IMR-90 (cell line): Measurements from ENCODE around the gene ADARB2. TPM values are rescaled to one million over a fixed set of nuclear protein-coding genes. Genes with fewer than 3 reads are reported as not detected.

Experiments
- ATAC-seq: fragments of 200-7000 bp; cut with Tn5 transposase; 2 replicates; pipeline ENCODE4 v1.9.1; 2020; ENCODE audit warnings: low read depth, mild to moderate bottlenecking, moderate library complexity
- BruUV-seq: library from RNA; stranded (reverse); fragments of 400-500 nt; replicated peaks from 2 replicates; lab custom pipeline; 2021; lab: Mats Ljungman, UMichigan
- CTCF ChIA-PET: fragments of 300-600 bp; formaldehyde crosslinking; extraction: SDS; loops from one replicate; lab custom pipeline; 2021; ENCODE audit warnings: antibody characterized with exemption; lab: Yijun Ruan, JAX
- POLR2A ChIA-PET: fragments of 300-600 bp; sonication (Branson Sonifier 250); formaldehyde crosslinking; loops from one replicate; lab custom pipeline; 2022; ENCODE audit warnings: antibody characterized with exemption; ENCODE audit not compliant: unreplicated experiment; lab: Charles Lee
- DNase-seq: peaks from one replicate; pipeline ENCODE4 v3.0.0; 2013
- H2AFZ ChIP-seq: replicated peaks from 2 replicates; pipeline ENCODE3; 2013; ENCODE audit warnings: low read length, mild to moderate bottlenecking; ENCODE audit not compliant: poor library complexity
- H2AK5ac ChIP-seq: 2 replicates; pipeline ENCODE4 v1.6.1; 2013; ENCODE audit warnings: low read depth, low read length, inconsistent platforms
- H2AK9ac ChIP-seq: replicated peaks from 2 replicates; pipeline ENCODE3; 2013; ENCODE audit warnings: mild to moderate bottlenecking, low read depth, low read length, moderate library complexity; ENCODE audit not compliant: poor library complexity
- H2BK120ac ChIP-seq: 2 replicates; pipeline ENCODE4 v1.6.1; 2013; ENCODE audit warnings: low read depth, low read length, inconsistent platforms
- H2BK15ac ChIP-seq: 3 replicates; pipeline ENCODE4 v1.6.1; 2013; ENCODE audit warnings: low read depth, low read length, inconsistent platforms
- H2BK20ac ChIP-seq: 2 replicates; pipeline ENCODE4 v1.6.1; 2013; ENCODE audit warnings: low read depth, mild to moderate bottlenecking, inconsistent platforms, low read length, moderate library complexity
- H2BK5ac ChIP-seq: 2 replicates; pipeline ENCODE4 v1.6.1; 2013; ENCODE audit warnings: mild to moderate bottlenecking, low read depth, low read length, inconsistent platforms; ENCODE audit not compliant: poor library complexity, severe bottlenecking
- H3K14ac ChIP-seq: replicated peaks from 2 replicates; pipeline ENCODE4 v1.6.1; 2013; ENCODE audit warnings: low read depth, low read length, inconsistent platforms
- H3K18ac ChIP-seq: 2 replicates; pipeline ENCODE4 v1.6.1; 2013; ENCODE audit warnings: low read depth, low read length, control low read depth
- H3K23ac ChIP-seq: 2 replicates; pipeline ENCODE4 v1.6.1; 2013; ENCODE audit warnings: low read depth, low read length, inconsistent platforms
- H3K27ac ChIP-seq: 2 replicates; pipeline ENCODE4 v1.5.1; 2013; ENCODE audit warnings: mild to moderate bottlenecking, control low read depth, low read length; ENCODE audit not compliant: insufficient read depth
- H3K27me3 ChIP-seq: 2 replicates; pipeline ENCODE4 v1.6.1; 2013; ENCODE audit warnings: low read length; ENCODE audit not compliant: control insufficient read depth, insufficient read depth
- H3K36me3 ChIP-seq: 2 replicates; pipeline ENCODE4 v1.6.1; 2013; ENCODE audit warnings: low read length, mixed read lengths; ENCODE audit not compliant: control insufficient read depth, insufficient read depth
- H3K4ac ChIP-seq: 2 replicates; pipeline ENCODE4 v1.6.1; 2013; ENCODE audit warnings: low read depth, low read length, inconsistent platforms
- H3K4me1 ChIP-seq: 2 replicates; pipeline ENCODE4 v1.6.1; 2013; ENCODE audit warnings: low read length, mixed read lengths; ENCODE audit not compliant: control insufficient read depth, insufficient read depth
- H3K4me2 ChIP-seq: 2 replicates; pipeline ENCODE4 v1.6.1; 2013; ENCODE audit warnings: low read depth, mild to moderate bottlenecking, control low read depth, low read length, moderate library complexity
- H3K4me3 ChIP-seq: 2 replicates; pipeline ENCODE4 v1.5.1; 2013; ENCODE audit warnings: low read depth, mild to moderate bottlenecking, control low read depth, low read length, moderate library complexity; ENCODE audit not compliant: insufficient read depth
- H3K56ac ChIP-seq: 2 replicates; pipeline ENCODE4 v1.6.1; 2013; ENCODE audit warnings: low read length, inconsistent platforms; ENCODE audit not compliant: insufficient read depth; ENCODE audit errors: extremely low read depth
- H3K79me1 ChIP-seq, 2 experiments: 2 replicates each; pipeline ENCODE4 v1.6.1; 2013; ENCODE audit warnings: low read length in 2 of 2, inconsistent platforms in 1 of 2, low read depth in 1 of 2
- H3K9ac ChIP-seq: 2 replicates; pipeline ENCODE4 v1.6.1; 2013; ENCODE audit warnings: low read depth, low read length, control low read depth
- H3K9me1 ChIP-seq: 2 replicates; pipeline ENCODE4 v1.6.1; 2013; ENCODE audit warnings: low read length, inconsistent platforms; ENCODE audit not compliant: insufficient read depth
- H3K9me3 ChIP-seq: 2 replicates; pipeline ENCODE4 v1.6.1; 2013; ENCODE audit warnings: low read length; ENCODE audit not compliant: control insufficient read depth, insufficient read depth
- H4K20me1 ChIP-seq: 2 replicates; pipeline ENCODE4 v1.6.1; 2013; ENCODE audit warnings: low read length, inconsistent platforms; ENCODE audit not compliant: insufficient read depth
- H4K5ac ChIP-seq: 2 replicates; pipeline ENCODE4 v1.6.1; 2013; ENCODE audit warnings: mild to moderate bottlenecking, low read depth, low read length, control low read depth
- H4K8ac ChIP-seq, 2 experiments: 2 replicates each; pipeline ENCODE4 v1.6.1; 2013; ENCODE audit warnings: low read depth in 2 of 2, low read length in 2 of 2, control low read depth in 1 of 2, inconsistent platforms in 1 of 2
- H4K91ac ChIP-seq: 2 replicates; pipeline ENCODE4 v1.6.1; 2013; ENCODE audit warnings: low read depth, low read length, inconsistent platforms; ENCODE audit not compliant: insufficient read depth
- BHLHE40 ChIP-seq: fragments of 150-350 bp; IDR thresholded peaks from 2 replicates; pipeline ENCODE4 v1.6.1; 2016; ENCODE audit warnings: mild to moderate bottlenecking, low read depth, low read length
- CEBPB ChIP-seq: IDR thresholded peaks from 2 replicates; pipeline ENCODE4 v1.6.1; 2012; ENCODE audit warnings: low read depth, low read length, improper control_type of control experiment
- CHD1 ChIP-seq: IDR thresholded peaks from 2 replicates; pipeline ENCODE4 v1.6.1; 2012; ENCODE audit warnings: low read depth, low read length, improper control_type of control experiment
- FOS ChIP-seq: fragments of 150-350 bp; IDR thresholded peaks from 2 replicates; pipeline ENCODE4 v1.6.1; 2016; ENCODE audit warnings: low read depth, low read length
- MAFK ChIP-seq: IDR thresholded peaks from 2 replicates; pipeline ENCODE4 v1.6.1; 2012; ENCODE audit warnings: low read depth, low read length, improper control_type of control experiment
- MXI1 ChIP-seq: IDR thresholded peaks from 2 replicates; pipeline ENCODE4 v1.6.1; 2012; ENCODE audit warnings: low read depth, mild to moderate bottlenecking, low read length, moderate library complexity, borderline replicate concordance
- POLR2A ChIP-seq: IDR thresholded peaks from 2 replicates; pipeline ENCODE4 v1.6.1; 2012; ENCODE audit warnings: mild to moderate bottlenecking, low read depth, low read length
- RAD21 ChIP-seq: IDR thresholded peaks from 2 replicates; pipeline ENCODE4 v1.6.1; 2012; ENCODE audit warnings: low read length, improper control_type of control experiment
- RCOR1 ChIP-seq: IDR thresholded peaks from 2 replicates; pipeline ENCODE4 v1.6.1; 2012; ENCODE audit warnings: mild to moderate bottlenecking, low read length, improper control_type of control experiment; ENCODE audit not compliant: insufficient replicate concordance
- RFX5 ChIP-seq: IDR thresholded peaks from 2 replicates; pipeline ENCODE4 v1.8.0; 2012; ENCODE audit warnings: low read depth, mild to moderate bottlenecking, low read length, moderate library complexity
- SMC3 ChIP-seq: fragments of 150-350 bp; IDR thresholded peaks from 2 replicates; pipeline ENCODE4 v1.6.1; 2016; ENCODE audit warnings: low read depth, mild to moderate bottlenecking, antibody characterized with exemption, low read length, moderate library complexity
- WGBS, 2 experiments: methylation state at CpG; one replicate each; pipeline versions ENCODE4 v1.1.5 to v1.1.7; 2013; ENCODE audit warnings: missing lambda C conversion rate in 2 of 2; ENCODE audit not compliant: insufficient read length in 1 of 2; ENCODE audit errors: extremely low coverage in 2 of 2; 5-methylcytosine and 5-hydroxymethylcytosine counted together
- dilution Hi-C: fragments of 300-500 bp; cut with HindIII; formaldehyde crosslinking; loops from one replicate; pipeline ENCODE4 v1.14.3; 2018; ENCODE audit warnings: low sequenced_read_pairs; ENCODE audit not compliant: unreplicated experiment
- in situ Hi-C: fragments of 300-500 bp; cut with MboI; formaldehyde crosslinking; loops from 3 replicates; pipeline ENCODE4 v1.14.3; 2019; ENCODE audit warnings: low sequenced_read_pairs, inconsistent platforms, mixed read lengths
- intact Hi-C: fragments of 100-400 bp; cut with micrococcal nuclease; formaldehyde crosslinking; loops from 2 replicates; pipeline ENCODE4 v1.10.0; 2022
- polyA plus RNA-seq, 3 experiments: library from polyadenylated mRNA; depleted of rRNA; stranded (reverse); fragments of >200 nt; gene quantifications; 2 replicates each; pipeline ENCODE4 v1.2.3, GENCODE V29; 2012; ENCODE audit warnings: low replicate concordance in 1 of 3
- total RNA-seq: library from RNA; depleted of rRNA; stranded (reverse); fragments of >200 nt; gene quantifications from 2 replicates; pipeline ENCODE4 v1.2.3, GENCODE V29; 2012
- TF ChIP-seq, protein P1 (sequence below): fragments of 150-350 bp; IDR thresholded peaks from 2 replicates; pipeline ENCODE4 v1.6.1; 2016; ENCODE audit warnings: low read depth, mild to moderate bottlenecking, low read length, moderate library complexity, borderline replicate concordance

The ADARB2 gene
- total and polyA plus RNA-seq, 2 of the 4 experiments (the other 2 are of a cell fraction): not detected

DNA sequence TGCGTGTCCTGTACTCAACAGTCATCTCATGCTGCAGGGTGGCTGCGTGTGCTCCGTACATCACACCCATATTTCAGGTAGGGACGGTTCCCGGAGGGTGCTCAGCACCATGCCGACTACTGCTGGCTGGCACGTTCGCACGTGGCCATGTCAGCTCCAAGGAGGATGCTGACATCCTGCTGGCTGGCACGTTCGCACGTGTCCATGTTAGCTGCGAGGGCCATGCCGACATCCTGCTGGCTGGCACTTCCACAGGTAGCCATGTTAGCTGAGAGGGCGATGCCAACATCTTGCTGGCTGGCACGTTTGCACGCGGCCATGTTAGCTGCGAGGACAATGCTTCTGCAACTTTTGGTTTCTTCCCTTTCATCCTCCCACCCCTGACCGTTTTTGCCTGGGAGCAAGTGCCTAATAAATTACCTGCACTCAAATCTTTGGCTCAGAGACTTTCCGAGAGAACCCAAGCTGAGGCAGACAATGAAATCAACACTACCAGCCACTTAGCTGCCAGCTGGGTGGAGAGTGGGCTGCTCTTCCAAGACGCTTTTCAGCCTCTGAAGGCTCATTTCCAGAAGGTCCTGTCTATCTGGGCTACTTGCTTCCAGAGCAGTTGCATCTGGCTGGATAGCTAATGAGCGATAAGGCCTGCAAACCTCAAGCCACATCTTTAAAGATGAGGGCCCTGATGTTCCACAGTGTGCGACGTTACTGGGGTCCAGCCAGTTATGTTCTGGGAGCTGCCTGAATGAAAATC is 576.6 kb downstream of the ADARB2 start:
- H3K36me3 ChIP-seq: no peaks in the 10 kb centered on the region
- DNase-seq (no peak), ATAC-seq (no peak)
- H2BK120ac ChIP-seq: no peak overlapping the region
- no peak overlapping the region for H2BK20ac ChIP-seq
- no peak overlapping the region for H2AK5ac ChIP-seq
- H2BK5ac ChIP-seq: no peak overlapping the region
- no peak overlapping the region for H3K23ac ChIP-seq
- ChIA-PET CTCF (interaction anchor here (0.6 kb wide), 1 partner anchor 69 kb away, joined by 3 read pairs; no protein-coding TSS in a partner anchor), POLR2A (no interaction called here)
- H3K56ac ChIP-seq: no peak overlapping the region
- no peaks in the 10 kb centered on the region for H3K9me1 ChIP-seq
- peak overlapping the region; percentile 46 for H2AFZ ChIP-seq
- no peaks in the 10 kb centered on the region for H3K9me3 ChIP-seq
- no peak overlapping the region for H2AK9ac ChIP-seq
- no TSS peak for BruUV-seq
- no peak overlapping the region for H3K27ac ChIP-seq
- no peak overlapping the region for H3K4me2 ChIP-seq
- no peaks in the 10 kb centered on the region for H3K4me1 ChIP-seq
- no peak overlapping the region for H3K4me3 ChIP-seq
- H2BK15ac ChIP-seq: no peak overlapping the region
- H3K79me1 ChIP-seq: no peaks in the 10 kb centered on the region
- TF ChIP-seq RAD21: no peak
- TF ChIP-seq CEBPB: no peak
- no peak for TF ChIP-seq CHD1
- no peak for TF ChIP-seq SMC3
- TF ChIP-seq, protein P1, sequence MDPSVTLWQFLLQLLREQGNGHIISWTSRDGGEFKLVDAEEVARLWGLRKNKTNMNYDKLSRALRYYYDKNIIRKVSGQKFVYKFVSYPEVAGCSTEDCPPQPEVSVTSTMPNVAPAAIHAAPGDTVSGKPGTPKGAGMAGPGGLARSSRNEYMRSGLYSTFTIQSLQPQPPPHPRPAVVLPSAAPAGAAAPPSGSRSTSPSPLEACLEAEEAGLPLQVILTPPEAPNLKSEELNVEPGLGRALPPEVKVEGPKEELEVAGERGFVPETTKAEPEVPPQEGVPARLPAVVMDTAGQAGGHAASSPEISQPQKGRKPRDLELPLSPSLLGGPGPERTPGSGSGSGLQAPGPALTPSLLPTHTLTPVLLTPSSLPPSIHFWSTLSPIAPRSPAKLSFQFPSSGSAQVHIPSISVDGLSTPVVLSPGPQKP: no peak
- TF ChIP-seq FOS: no peak
- no peak for TF ChIP-seq MAFK
- no peak for TF ChIP-seq BHLHE40
- no peak for TF ChIP-seq RCOR1
- TF ChIP-seq POLR2A: no peak
- TF ChIP-seq MXI1: no peak
- TF ChIP-seq RFX5: no peak
- no peak overlapping the region for H3K4ac ChIP-seq
- no peak overlapping the region for H4K91ac ChIP-seq
- intact Hi-C loops: no loop called here
- no peak overlapping the region for H4K5ac ChIP-seq
- in situ Hi-C loops: no loop called here
- H3K27me3 ChIP-seq: no peaks in the 10 kb centered on the region
- 73% methylated on average over 19 of the region's 25 CpGs; no CpG with 5 or more reads in 1 of the 2 experiments for WGBS, 2 experiments
- no peaks in the 10 kb centered on the region for H4K20me1 ChIP-seq
- no peak overlapping the region for H3K14ac ChIP-seq
- H4K8ac ChIP-seq: no peak overlapping the region
- dilution Hi-C loops: no loop called here
- H3K9ac ChIP-seq: no peak overlapping the region
- H3K18ac ChIP-seq: no peak overlapping the region
